ENCODE measurements around the gene MNT. TPM values are rescaled to one million over a fixed set of nuclear protein-coding genes. Genes with fewer than 3 reads are reported as not detected.

Gene MNT
- total and polyA plus RNA-seq, 9 of the 15 experiments (the other 6 are each of a cell fraction or from before 2014, with no cell fraction given): 0.18 to 23.8 (median 5.3) TPM

- H3K27me3 ChIP-seq (ENCODE audit: control insufficient read depth in 2 of 2, insufficient read depth in 2 of 2, low read length in 2 of 2): no peaks in the 10 kb centered on the region
- in situ Hi-C loops (cut with MboI) (no loop called here), intact Hi-C loops (cut with micrococcal nuclease) (no loop called here)
- H3K9me3 ChIP-seq (replicated peaks; ENCODE audit: control insufficient read depth, insufficient read depth, low read depth, low read length): no peaks in the 10 kb centered on the region
- peak overlapping the region; percentile 99 for H3K27ac ChIP-seq (ENCODE audit: extremely low read depth, low read depth, low read length)
- peaks cover 68% of the 10 kb centered on the region for H3K79me2 ChIP-seq (ENCODE audit: control insufficient read depth, insufficient read depth, low read length)
- ATAC-seq (peak; percentile 49), DNase-seq (ENCODE audit: extremely low read depth in 1 of 4, low spot score in 3 of 4) (peak; percentile 73 to 89 (median 82)), FAIRE-seq (peak; percentile 62)
- 0 out of 2 replicates have a peak, but pooled peaks cover 3% of the 10 kb centered on the region for H4K20me1 ChIP-seq (replicated peaks; ENCODE audit: control insufficient read depth, insufficient read depth, low read length)
- H3K9me1 ChIP-seq (ENCODE audit: control insufficient read depth, insufficient read depth, low read length): peaks cover 2% of the 10 kb centered on the region
- ChIA-PET CTCF (ENCODE audit: low intra/inter-chr PET ratio) (interaction anchor here (0.6 kb wide), 1 partner anchor 314 kb away, joined by 3 read pairs; no protein-coding TSS in a partner anchor), POLR2A (interaction anchor here (0.5 to 4.0 kb wide), 9 partner anchors 8 to 311 kb away, joined by 3 to 24 read pairs (median 4); no protein-coding TSS in a partner anchor)
- H3K36me3 ChIP-seq (ENCODE audit: control insufficient read depth, insufficient read depth, low read length): peaks cover 23% of the 10 kb centered on the region; the same call in 2 of the 3 replicates
- BruUV-seq (replicated peaks): no TSS peak
- H2AFZ ChIP-seq (ENCODE audit: low read depth, low read length): peak overlapping the region; percentile 70
- H3K9ac ChIP-seq (ENCODE audit: insufficient read depth in 1 of 2, low read depth in 2 of 2, low read length in 2 of 2): peak overlapping the region; percentile 96 to 98
- H3K4me1 ChIP-seq (replicated peaks in 1 of 2; ENCODE audit: control insufficient read depth in 2 of 2, insufficient read depth in 2 of 2, low read length in 2 of 2): peaks cover 41 to 68% of the 10 kb centered on the region in 2 experiments
- WGBS (ENCODE audit: insufficient coverage, low coverage, missing lambda C conversion rate): 3% methylated on average over 31 of the region's 99 CpGs
- H3K4me2 ChIP-seq (ENCODE audit: insufficient read depth, low read length): peak overlapping the region; percentile 82
- H3K4me3 ChIP-seq: peak overlapping the region; percentile 52
- peak in 1 of 3 experiments; percentile 27 for TF ChIP-seq YY1 (IDR thresholded peaks at IDR 0.05; ENCODE audit: borderline replicate concordance in 1 of 3, control insufficient read depth in 1 of 3, extremely low read depth in 1 of 3, insufficient read depth in 3 of 3, insufficient read length in 1 of 3, insufficient replicate concordance in 2 of 3, low read depth in 1 of 3, low read length in 2 of 3)
- TF ChIP-seq GTF3C2 (IDR thresholded peaks at IDR 0.05; ENCODE audit: borderline replicate concordance, extremely low read depth, insufficient read length): no peak
- no peak for TF ChIP-seq ZNF232 (CRISPR knock-in tag; IDR thresholded peaks at IDR 0.05)
- peak; percentile 65; the same call in 1 of the 2 replicates for TF ChIP-seq ZBTB2 (IDR thresholded peaks at IDR 0.05)
- peak in 1 of 2 experiments; percentile 33; a peak in 1 of 4 replicates for TF ChIP-seq ZNF639 (CRISPR knock-in tag; conservative IDR thresholded peaks at IDR 0.05 in 1 of 2, IDR thresholded peaks at IDR 0.05 in 1 of 2)
- TF ChIP-seq E2F4 (CRISPR knock-in tag; IDR thresholded peaks at IDR 0.05; ENCODE audit: low read depth): no peak
- peak in 1 of 2 experiments; percentile 76; a peak in 1 of 4 replicates for TF ChIP-seq HDAC1 (IDR thresholded peaks at IDR 0.05)
Observed at GRCh38 chr17:2393174-2393953, 7.5 kb downstream of the MNT start.

All from K562 (cell line).